HTR-8/SVneo (cell line): ENCODE data around the gene VPS8.

Source experiments
- DNase-seq: peaks from one replicate; pipeline ENCODE4 v3.0.0; 2011; ENCODE audit warnings: low spot score, mixed read lengths; ENCODE audit not compliant: insufficient read length
- FAIRE-seq: peaks from 2 replicates; lab custom pipeline; 2011; peaks lifted over from hg19 to GRCh38; lab: Jason Lieb, UNC

The VPS8 gene

DNA sequence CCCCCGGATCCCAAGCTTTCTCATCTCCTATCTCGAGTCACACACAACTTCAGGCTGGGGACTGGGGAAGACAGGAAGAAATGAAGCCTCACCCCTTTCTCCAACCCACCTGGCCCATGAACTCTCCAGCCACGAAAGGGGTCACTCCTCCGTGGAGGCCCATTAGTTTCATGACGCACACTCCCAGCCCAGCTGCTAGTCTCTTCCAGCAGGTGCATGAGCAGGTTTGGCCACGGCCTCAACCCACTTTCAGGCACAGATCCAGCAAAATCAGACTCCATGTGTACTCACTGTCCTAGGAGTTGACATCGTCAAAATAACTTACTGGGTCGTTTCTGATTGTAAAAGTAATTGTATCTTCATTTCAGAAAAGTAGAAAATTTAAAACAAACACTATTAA lies 264.3 kb downstream of the VPS8 start:
- FAIRE-seq: no peak

DNA sequence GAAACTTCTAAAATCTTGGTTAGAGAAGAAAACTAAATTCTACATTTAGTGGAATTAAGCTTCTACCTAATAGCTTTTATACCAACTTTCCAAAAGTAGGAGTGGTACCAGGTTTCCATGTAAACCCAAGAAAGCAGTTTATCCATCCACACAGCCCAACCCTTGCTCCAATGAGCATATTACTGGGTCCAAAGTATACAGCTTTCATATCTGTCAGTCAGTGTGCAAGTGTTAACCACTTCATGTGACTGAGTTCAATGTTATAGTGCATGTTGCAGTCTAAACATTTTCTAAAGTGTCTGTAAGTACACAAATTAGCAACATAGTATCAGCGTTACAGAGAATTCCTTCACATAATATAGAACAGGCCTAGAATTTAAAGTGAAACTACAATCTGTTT lies 267.7 kb downstream of the VPS8 start:
- DNase-seq (no peak), FAIRE-seq (no peak)

More for the DNA sequence above, 264.3 kb downstream of the VPS8 start:
- no peak for DNase-seq

DNA sequence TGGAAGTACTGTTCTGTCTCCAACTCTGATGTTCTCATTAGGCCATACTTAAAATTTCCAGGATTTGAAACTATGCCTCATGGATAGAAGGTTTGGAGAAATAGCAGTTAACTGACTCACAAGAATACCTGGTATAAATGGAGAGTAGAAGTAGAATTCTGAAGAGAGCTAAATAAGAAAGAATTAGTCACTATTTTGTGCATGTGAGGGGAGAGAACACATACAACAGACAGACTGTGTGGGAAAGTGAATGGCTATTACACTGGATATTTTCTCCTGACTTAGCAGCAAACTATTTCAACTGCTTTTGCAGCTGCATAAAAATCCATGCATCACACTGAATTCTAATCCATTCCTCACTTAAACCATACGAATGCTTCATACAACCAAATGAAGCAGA lies 269.6 kb downstream of the VPS8 start:
- DNase-seq: no peak
- FAIRE-seq: no peak

DNA sequence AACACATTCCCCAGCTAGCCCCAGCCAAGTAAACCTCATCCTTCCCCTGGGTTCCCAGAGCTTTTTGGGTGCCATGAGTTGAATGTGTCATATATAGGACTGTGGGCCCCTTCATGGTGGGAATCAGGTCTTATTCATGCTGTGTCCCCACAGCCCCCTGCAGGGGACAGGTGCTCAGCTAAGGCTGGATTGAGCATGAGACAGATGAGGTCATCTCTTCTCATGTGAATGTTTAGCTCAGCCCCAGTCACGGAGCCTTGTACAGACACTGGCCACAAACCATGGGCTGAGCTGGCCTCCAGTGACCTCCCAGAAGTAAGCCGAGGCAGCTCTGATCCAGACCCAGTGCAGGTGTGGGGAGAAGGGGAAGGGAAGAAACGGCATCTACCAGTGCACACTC lies 270.2 kb downstream of the VPS8 start:
- FAIRE-seq: no peak
- DNase-seq: no peak

DNA sequence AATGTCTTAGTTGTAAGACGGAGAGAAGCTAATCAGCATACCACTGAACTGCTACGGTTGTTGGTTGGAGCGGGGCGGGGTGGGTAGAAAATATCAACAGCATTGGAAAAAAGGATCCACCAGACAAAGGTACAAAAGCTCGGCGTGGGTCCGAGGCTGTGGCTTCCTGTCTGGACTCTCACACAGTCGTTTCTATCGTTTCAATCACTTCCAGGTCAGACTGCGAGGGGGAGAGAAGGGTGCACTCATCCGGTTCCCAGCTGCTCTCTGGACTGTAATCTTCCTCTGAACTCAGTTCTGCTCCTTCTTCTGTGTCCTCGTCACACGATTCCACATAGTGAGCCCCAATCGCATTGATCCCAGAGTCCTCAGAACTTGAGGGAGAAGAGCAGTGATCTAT lies 270.9 kb downstream of the VPS8 start:
- DNase-seq (no peak), FAIRE-seq (no peak)

DNA sequence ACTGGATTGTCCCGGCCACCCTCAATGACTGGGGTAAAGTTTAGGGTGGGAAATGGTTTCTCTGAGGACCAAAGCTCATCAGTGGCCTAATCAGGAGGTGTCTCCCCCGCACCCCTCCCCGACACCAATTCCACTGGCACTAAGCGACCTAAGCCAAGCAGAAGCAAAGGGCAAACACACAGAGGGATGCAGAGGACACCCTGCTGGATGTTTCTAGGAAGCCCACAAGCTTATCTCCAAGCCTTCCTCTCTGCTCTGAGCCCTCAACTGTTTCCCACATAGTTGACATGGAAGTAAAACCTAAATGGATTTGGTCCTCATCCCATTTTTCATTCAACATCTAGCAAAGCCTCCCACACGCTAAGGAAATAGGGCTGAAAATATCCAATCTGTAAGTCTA lies 272.4 kb downstream of the VPS8 start:
- DNase-seq (no peak), FAIRE-seq (no peak)

DNA sequence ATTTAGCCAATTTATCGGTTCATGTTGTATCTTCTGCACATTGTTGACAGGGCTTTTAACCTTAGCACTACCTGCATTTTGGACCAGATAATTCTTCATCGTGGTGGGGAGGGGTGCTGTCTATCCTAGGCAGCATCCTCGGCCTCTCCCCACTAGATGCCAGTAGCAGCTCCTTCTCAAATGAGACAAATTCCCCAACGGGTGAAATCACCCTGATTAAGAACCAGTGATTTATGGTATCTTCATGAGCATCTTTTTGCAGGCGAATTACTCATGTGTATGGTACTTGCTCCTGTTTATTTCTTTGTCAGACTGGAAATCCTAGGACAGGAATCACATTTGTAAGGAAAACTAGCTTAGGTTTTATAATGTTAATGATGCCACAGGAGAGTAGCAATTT lies 272.9 kb downstream of the VPS8 start:
- DNase-seq (peak; percentile 55), FAIRE-seq (peak; percentile 49)

DNA sequence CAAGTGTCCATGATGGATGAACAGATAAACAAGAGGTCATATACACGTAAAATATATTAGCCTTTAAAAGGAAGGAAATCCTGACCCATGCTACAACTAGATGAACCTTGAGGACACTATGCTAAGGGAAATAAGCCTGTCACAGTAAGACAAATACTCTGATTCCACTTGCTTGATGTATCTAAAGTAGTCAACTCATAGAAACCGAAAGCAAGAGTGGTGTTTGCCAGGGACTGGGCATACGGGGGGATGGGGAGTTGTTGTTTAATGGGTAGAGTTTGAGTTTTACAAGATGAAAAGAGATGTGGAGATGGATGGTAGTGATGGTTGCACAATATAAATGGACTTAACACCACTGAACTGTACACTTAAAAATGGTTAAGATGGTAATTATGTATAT lies 275.5 kb downstream of the VPS8 start:
- no peak for FAIRE-seq

DNA sequence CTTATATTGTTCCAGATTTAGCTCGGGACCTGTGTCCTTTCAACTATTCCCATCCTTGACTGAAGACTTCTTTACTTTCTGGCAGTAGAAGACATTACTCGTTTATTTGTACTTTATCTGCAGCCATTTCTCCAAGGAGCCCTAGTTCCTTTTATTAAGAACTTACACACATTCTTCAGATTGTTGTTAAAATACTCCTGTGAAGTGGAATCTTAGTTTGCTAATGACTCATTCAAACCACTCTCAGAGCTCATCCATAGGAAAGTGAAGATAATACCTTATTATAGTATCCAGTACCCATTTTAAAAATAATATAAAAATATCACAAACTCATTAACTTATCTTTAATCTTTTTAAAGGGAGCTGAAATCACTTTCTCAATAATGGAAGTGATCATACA lies 277.4 kb downstream of the VPS8 start:
- no peak for FAIRE-seq
- DNase-seq: no peak

More for the DNA sequence above, 275.5 kb downstream of the VPS8 start:
- DNase-seq: no peak

DNA sequence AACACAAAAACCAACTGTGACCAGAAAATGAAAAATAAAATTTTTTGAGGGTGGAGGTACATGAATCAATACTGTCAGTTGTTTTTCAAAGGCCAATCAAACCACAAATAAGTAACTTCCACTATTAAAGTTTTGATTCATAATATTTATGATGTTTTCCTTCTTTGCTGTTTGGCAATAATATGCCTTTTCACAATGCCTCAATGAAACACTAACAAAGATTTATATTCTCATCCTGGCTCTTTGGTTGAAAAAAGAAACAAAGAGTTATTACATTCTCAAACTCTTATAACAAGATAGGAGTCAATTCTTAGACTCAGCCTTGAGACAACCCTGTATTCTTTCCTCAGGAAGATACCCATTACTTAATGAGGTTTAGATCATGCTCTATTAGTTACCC lies 277.8 kb downstream of the VPS8 start:
- FAIRE-seq (no peak), DNase-seq (no peak)

DNA sequence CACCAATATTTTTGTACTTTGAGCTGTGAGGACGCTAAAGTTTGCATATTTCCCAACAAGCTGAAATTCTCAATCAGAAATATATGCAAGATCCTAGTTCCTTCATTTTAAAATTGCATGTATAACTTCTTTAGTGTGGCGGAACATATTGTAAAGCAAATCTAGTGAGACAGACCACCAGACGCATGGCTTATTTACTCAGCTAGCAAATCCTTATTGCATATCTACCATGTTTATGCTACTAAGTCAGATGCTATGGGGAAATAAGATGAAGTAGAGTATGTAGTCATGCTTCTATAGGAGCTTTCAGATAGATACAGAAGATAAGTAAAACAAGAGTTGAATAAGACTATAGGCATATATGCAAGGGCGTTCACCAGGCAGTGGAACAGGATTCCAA lies 278.8 kb downstream of the VPS8 start:
- FAIRE-seq (no peak), DNase-seq (no peak)

DNA sequence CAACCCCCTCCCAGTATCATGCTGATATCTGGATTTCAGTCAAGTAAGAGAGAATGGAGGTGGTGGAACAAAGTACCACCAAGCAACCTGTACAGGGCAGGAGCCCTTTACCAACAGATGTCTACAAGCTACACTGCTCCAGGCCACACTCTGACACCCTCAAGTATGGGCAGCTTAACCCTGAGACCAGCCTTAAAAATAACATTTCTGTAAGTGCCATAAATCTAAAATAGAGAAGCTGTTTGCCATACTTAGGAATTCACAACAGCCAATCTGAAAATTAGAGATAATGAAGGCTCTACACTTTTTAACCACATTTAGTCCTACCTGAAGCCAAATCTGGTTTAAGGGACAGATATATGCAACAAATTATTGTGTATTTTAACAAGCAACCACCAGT lies 281.1 kb downstream of the VPS8 start:
- no peak for FAIRE-seq
- no peak for DNase-seq

DNA sequence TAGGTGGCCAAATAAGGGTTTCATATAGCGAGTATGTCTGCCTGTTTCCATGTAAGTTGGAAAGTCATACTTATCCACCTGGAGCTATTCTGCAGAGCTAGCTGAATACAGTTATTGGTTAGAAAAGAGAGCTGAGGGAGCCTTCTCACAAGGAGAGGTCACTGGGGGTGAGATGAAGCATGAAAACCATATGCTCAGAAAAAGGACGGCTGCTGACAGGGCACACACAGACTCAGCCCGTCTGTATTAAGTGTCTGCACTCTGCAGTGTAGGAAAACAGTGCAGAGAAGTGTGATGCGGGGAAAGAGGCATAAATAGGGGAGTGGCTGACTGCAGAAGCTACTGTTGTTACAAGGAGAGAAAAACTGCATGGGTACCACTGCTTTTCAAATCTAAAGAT lies 282.7 kb downstream of the VPS8 start:
- DNase-seq: no peak
- FAIRE-seq: no peak
